ENCODE data around the gene KIAA0408. TPM values are rescaled to one million over a fixed set of nuclear protein-coding genes. Genes with fewer than 3 reads are reported as not detected.

Gene KIAA0408
- total RNA-seq, 2 donors from 2014 or later = 3.5 to 5.1 TPM

DNA sequence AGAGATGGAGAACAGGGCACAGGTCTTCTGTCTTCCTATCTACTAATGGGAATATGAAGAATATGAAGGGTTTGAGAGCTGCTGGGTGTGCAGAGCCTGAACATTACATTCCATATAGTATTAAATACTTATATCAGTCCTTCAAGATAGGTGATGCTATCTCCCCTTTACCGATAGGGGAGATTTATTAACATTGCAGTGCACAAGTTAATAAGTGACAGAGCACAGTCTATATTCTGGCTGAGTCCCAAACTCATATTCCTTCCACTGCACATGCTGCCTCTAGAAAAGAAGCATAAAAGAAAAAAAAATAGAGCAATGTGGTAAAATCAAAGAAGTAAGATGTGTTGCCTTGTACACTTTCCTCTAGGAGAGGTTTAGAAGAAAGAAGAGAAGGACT lies 18.5 kb upstream of the KIAA0408 start:
- DNase-seq = no peak
- Mint-ChIP-seq H3K27me3 (no peaks in the 10 kb centered on the region), H3K4me3 (no peak overlapping the region), H3K4me1 (peaks cover 10% of the 10 kb centered on the region), H3K36me3 (ENCODE audit: low read depth) (peaks cover 23% of the 10 kb centered on the region), H3K27ac (no peak overlapping the region)
- H3K9me3 ChIP-seq (ENCODE audit: control insufficient read depth, low read length, poor library complexity, severe bottlenecking) = no peaks in the 10 kb centered on the region
- no peak for ATAC-seq

DNA sequence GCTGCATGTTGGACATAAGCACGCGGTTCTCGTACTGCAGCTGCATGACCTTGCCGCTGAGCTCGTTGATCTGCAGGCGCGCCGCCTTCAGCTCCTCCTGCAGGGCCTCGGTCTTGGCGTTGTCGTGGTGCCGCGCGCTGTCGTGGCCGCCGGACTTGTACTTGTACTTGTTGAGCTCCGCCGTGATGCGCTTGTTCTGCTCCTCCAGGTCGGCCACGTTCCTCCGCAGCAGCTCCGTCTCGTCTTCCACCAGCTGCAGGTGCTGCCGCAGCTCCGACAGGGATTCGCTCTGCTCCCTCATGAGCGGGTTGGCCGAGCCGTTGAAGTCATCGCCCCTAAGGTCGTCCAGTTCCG lies 16.6 kb upstream of the KIAA0408 start:
- Mint-ChIP-seq H3K4me1 (peaks cover 8% of the 10 kb centered on the region), H3K36me3 (ENCODE audit: low read depth) (peaks cover 17% of the 10 kb centered on the region), H3K27me3 (no peaks in the 10 kb centered on the region), H3K4me3 (peak overlapping the region; percentile 31), H3K27ac (peak overlapping the region; percentile 65)
- DNase-seq (peak in 1 of 3 donors; percentile 11), ATAC-seq (no peak)
- H3K9me3 ChIP-seq (ENCODE audit: control insufficient read depth, low read length, poor library complexity, severe bottlenecking) = no peaks in the 10 kb centered on the region

DNA sequence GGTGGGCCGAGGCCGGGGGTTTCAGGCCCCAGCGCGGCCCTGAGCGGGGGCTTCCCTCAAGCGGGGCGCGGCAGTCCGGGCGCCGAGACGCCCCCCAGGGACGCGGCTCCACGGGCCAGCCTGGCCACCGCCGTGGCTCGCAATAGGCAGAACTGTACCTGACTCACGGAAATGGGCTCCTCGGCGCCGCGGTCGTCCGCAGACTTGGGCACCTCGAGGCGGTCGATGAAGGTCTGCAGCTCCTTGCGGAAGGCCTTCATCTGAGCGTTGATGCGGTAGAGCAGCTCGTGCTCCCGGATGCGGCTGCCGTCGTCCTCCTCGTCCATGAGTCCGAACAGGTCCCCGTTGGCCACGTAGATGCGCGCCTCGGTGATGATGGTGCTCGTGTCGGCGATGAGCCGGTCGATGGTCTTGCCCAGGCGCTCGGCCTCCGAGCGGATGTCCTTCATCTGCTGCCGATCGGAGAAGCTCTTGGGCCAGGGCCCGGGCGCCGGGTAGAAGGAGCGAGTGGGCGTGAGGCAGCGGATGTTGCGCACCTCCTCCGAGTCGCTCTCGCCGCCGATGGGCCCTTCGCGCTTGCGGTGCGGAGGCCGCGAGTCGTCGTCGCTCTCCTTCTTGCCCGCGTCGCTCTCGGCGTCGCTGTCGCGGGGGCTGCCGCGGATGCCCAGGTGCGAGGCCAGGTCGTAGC lies 16.1 kb upstream of the KIAA0408 start:
- DNase-seq (no peak), ATAC-seq (no peak)
- no peaks in the 10 kb centered on the region for H3K9me3 ChIP-seq (ENCODE audit: control insufficient read depth, low read length, poor library complexity, severe bottlenecking)
- Mint-ChIP-seq H3K27ac (no peak overlapping the region), H3K36me3 (ENCODE audit: low read depth) (peaks cover 17% of the 10 kb centered on the region), H3K27me3 (no peaks in the 10 kb centered on the region), H3K4me1 (peaks cover 5% of the 10 kb centered on the region), H3K4me3 (peak overlapping the region; percentile 41)

DNA sequence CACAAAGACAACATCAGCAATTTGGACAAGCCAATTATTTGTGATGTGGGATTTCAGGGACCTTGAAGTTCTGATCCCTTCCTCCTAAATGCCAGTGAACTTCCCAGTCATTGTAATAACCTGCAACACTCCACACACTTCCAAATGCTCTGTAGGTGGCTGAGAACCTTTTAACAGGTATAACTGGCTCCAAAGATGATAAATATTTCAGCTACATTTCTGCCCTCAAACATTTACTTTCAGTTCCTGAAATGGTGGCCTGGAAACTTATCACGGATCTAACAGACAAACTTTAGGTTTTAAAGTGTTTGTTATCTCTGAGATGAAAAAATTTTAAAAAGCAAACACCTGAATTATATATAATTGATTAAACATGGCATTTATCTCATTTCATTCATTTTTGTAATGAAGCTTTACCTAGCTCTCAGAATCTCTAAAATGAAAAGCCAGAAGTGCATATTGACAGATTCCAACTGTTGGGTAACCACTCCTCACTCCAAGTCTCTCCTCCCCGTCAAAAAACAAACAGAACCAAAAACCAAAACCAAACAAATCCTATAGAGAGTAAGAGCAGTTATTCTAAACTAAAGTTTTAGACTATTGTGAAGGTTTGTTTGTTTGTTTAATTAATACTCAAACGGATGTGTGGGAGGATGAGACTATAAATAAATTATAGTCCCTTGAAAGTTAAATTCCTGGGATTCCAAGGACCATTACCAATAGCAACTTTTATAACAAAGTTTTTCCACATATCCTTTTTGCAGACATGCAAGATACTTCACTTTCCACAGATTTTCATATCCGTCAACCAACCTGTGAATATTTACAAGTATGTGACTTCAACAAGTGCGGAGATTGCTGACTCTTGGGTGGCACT lies 12.4 kb upstream of the KIAA0408 start:
- Mint-ChIP-seq H3K36me3 (ENCODE audit: low read depth) (peaks cover 12% of the 10 kb centered on the region), H3K4me3 (no peak overlapping the region)
- DNase-seq = no peak

DNA sequence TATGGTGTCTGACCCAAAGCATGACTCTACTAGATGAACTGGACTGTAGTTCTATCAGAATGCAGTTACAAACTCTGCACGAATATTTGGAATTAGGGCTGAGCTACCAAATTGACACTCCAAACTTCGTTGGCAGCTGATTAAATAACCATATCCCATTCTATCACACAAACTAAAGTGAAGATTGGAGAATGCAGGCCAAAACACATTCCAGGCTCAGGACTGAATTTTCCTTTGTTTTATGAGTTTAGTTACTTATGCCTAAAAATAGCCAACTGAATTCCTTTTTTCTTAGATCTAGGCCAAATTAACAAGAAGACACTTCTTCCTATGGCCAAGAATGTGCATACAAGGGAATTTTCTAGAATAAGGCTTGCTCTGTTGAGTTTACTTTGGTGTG lies 9.7 kb upstream of the KIAA0408 start:
- H3K4me1 Mint-ChIP-seq = peaks cover 2% of the 10 kb centered on the region
- DNase-seq = no peak
- no peak overlapping the region for H3K27ac Mint-ChIP-seq
- H3K4me3 Mint-ChIP-seq = no peak overlapping the region
- ATAC-seq = no peak
- peaks cover 7% of the 10 kb centered on the region for H3K36me3 Mint-ChIP-seq (ENCODE audit: low read depth)
- no peaks in the 10 kb centered on the region for H3K9me3 ChIP-seq (ENCODE audit: control insufficient read depth, low read length, poor library complexity, severe bottlenecking)
- no peaks in the 10 kb centered on the region for H3K27me3 Mint-ChIP-seq

More for the DNA sequence above, 12.4 kb upstream of the KIAA0408 start:
- Mint-ChIP-seq H3K27ac (no peak overlapping the region), H3K27me3 (no peaks in the 10 kb centered on the region), H3K4me1 (peaks cover 2% of the 10 kb centered on the region)
- no peaks in the 10 kb centered on the region for H3K9me3 ChIP-seq (ENCODE audit: control insufficient read depth, low read length, poor library complexity, severe bottlenecking)
- no peak for ATAC-seq

DNA sequence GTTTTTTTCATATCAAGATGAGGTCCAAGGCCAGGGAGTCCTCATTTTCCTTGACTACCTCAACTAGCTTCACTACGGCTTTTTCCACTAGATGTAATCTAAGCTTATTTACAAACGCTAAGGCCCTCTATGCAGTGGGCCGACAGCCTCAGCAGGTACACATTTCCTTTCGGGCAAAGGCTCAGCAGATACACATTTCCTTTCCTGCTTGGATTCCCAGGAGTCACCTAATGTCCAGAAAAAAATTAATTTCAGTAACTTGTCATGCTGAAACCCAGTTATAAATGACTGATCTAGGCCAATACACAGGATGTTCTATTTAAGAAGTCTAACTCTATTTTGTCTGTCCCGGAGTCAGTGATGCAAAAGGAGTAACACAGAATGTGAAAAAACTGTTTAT lies 7.2 kb upstream of the KIAA0408 start:
- ATAC-seq = no peak
- H3K27ac Mint-ChIP-seq = no peak overlapping the region
- H3K4me1 Mint-ChIP-seq = no peaks in the 10 kb centered on the region
- H3K9me3 ChIP-seq (ENCODE audit: control insufficient read depth, low read length, poor library complexity, severe bottlenecking) = no peaks in the 10 kb centered on the region
- no peak for DNase-seq
- H3K36me3 Mint-ChIP-seq (ENCODE audit: low read depth) = peaks cover 2% of the 10 kb centered on the region
- H3K27me3 Mint-ChIP-seq = no peaks in the 10 kb centered on the region
- H3K4me3 Mint-ChIP-seq = no peak overlapping the region

DNA sequence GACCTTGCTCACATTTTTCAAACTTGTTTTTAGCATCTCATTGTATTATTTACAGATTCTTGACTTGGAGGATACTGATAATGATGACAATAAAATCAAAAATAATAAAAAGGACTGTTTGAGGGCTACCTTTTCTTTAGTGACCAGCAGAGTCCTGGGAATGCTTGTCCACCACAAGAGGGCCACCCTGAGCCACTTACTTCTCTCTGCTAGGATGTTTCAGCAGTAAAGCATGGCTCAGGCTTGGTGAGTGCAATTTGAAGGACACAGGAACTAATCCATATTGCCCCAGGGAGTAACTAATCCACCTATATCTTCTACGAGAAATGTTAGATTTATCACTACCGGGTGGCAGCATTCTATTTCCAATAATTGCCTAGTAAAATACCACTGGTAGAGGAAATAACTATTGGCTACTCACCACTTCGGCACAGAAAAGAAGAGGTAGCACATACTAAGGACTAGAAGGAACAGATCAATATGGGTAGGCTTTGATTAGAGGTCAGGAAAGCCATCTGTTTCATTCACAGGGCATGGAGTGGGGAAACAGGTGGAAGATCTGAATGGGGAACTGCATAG lies 5.8 kb upstream of the KIAA0408 start:
- H3K36me3 Mint-ChIP-seq (ENCODE audit: low read depth) = peaks cover under 1% of the 10 kb centered on the region
- H3K27ac Mint-ChIP-seq = no peak overlapping the region
- DNase-seq (peak; percentile 18 to 35 (median 22)), ATAC-seq (peak; percentile 70)
- no peaks in the 10 kb centered on the region for H3K9me3 ChIP-seq (ENCODE audit: control insufficient read depth, low read length, poor library complexity, severe bottlenecking)
- no peak overlapping the region for H3K4me3 Mint-ChIP-seq
- peaks cover 2% of the 10 kb centered on the region for H3K4me1 Mint-ChIP-seq
- H3K27me3 Mint-ChIP-seq = no peaks in the 10 kb centered on the region

DNA sequence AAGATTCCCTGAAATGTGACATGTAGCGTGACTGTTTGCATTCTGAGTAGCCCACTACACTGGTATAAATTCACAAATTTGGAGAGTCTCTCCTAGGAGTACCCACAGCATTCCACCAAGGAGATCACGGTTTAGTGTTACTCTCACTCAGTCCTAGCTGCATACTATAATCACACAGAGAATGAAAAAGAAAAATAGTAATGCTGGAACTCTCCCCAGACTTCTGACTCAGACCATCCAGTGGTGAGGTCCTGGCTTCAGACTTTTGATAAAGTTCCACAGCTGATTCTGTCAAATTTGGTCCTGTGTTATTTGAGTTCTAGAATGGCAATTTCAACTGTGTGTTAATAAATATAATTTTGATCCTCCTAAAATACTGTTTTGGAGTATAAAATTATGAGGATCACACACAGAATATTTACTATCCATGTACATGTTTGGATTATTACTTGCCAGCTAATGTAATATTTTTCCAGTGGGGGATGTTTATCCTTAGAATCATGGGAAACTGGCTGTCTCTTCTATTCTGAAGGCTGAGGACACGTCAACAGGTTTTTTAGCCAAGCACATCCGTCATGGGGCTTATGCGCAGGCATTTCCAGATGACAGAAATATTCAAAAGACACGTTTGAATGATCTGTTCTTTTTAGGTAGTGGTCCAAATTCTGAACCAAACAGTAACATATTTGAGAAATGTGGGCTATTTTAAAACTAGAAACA lies 5.1 kb upstream of the KIAA0408 start:
- no peaks in the 10 kb centered on the region for H3K36me3 Mint-ChIP-seq (ENCODE audit: low read depth)
- no peak for ATAC-seq
- H3K9me3 ChIP-seq (ENCODE audit: control insufficient read depth, low read length, poor library complexity, severe bottlenecking) = no peaks in the 10 kb centered on the region
- H3K4me3 Mint-ChIP-seq = no peak overlapping the region
- DNase-seq = no peak
- H3K4me1 Mint-ChIP-seq = peaks cover 2% of the 10 kb centered on the region
- H3K27me3 Mint-ChIP-seq = no peaks in the 10 kb centered on the region
- no peak overlapping the region for H3K27ac Mint-ChIP-seq

DNA sequence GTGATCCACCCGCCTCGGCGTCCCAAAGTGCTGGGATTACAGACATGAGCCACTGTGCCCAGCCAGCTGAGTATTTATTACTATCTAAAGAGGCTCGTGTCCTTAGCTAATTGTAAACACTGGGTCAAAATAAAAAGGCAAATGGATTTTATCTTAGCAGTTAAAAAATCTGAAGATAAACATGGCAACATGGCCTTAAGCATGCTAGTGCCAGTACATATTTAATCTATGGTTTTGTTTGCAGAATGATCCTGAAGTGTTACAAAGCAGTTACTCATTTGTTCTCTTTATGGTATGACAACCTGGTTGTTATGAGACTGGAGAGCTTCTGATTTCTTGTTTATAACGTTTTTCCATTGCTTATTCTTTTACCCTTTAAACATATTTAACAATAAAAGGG lies 3.9 kb upstream of the KIAA0408 start:
- no peaks in the 10 kb centered on the region for H3K9me3 ChIP-seq (ENCODE audit: control insufficient read depth, low read length, poor library complexity, severe bottlenecking)
- ATAC-seq (no peak), DNase-seq (no peak)
- H3K4me3 Mint-ChIP-seq = no peak overlapping the region
- H3K4me1 Mint-ChIP-seq = peaks cover 2% of the 10 kb centered on the region
- H3K27ac Mint-ChIP-seq = no peak overlapping the region
- no peaks in the 10 kb centered on the region for H3K36me3 Mint-ChIP-seq (ENCODE audit: low read depth)
- H3K27me3 Mint-ChIP-seq = no peaks in the 10 kb centered on the region

DNA sequence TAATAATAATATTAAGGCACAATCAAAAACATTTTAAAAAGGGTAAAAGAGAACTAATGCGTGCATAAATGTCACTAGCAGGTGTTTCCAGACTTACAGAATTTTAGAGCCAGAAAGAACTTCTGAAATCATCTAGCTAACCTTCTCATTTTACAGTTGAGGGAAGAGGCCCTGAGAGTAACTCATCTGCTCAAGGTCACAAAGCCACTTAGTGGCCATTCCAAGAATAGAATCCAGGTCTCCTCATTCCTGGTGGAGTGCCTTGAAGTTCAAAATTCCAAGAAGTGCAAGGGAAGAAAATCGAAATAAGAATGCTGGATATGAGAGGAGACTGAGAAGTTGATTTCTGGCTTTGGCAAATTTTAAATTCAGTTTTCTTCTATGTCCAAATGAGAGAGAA lies 3.2 kb upstream of the KIAA0408 start:
- Mint-ChIP-seq H3K4me3 (no peak overlapping the region), H3K27ac (no peak overlapping the region), H3K36me3 (ENCODE audit: low read depth) (no peaks in the 10 kb centered on the region), H3K4me1 (peaks cover 2% of the 10 kb centered on the region), H3K27me3 (no peaks in the 10 kb centered on the region)
- no peaks in the 10 kb centered on the region for H3K9me3 ChIP-seq (ENCODE audit: control insufficient read depth, low read length, poor library complexity, severe bottlenecking)
- ATAC-seq (no peak), DNase-seq (no peak)

DNA sequence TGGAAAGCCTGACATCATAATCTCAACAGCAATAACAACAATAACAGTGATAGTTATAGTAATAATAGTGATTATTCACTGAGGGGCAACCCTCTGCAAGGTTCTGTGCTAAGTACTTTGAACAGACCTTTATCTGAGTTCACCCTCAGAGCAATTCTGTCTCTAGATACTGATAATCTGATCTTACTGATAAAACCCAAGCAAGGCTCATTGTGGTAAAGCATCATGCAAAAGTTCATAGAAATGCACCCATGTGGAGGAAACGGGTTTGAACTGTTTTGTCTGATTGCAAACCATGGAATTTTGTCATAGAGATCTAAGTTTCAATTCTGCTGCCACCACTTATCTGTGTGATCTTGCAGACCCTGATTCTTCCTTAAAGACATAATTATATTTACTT lies 1.3 kb upstream of the KIAA0408 start:
- ATAC-seq (no peak), DNase-seq (no peak)
- H3K4me1 Mint-ChIP-seq = peaks cover 2% of the 10 kb centered on the region
- no peaks in the 10 kb centered on the region for H3K27me3 Mint-ChIP-seq
- no peaks in the 10 kb centered on the region for H3K36me3 Mint-ChIP-seq (ENCODE audit: low read depth)
- no peak overlapping the region for H3K4me3 Mint-ChIP-seq
- no peaks in the 10 kb centered on the region for H3K9me3 ChIP-seq (ENCODE audit: control insufficient read depth, low read length, poor library complexity, severe bottlenecking)
- H3K27ac Mint-ChIP-seq = no peak overlapping the region

DNA sequence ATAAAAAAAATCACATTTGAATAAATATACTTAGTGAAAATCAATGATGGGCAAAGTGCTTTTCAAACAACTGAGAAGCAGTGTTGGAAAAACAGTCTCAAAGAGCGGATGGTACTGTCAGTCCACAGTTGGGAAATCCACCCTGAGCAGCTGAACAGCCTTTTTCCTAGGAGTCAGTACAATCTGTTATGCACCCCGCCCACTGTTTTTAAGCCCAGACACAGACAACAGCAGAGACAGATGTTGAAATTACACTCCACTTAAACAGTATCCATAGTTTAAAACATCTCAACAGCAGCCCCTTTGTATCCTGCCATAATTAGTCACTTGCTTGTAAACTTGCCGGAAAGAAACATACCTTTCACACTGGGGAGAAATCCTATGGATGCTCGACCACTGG lies 372 bp downstream of the KIAA0408 start:
- Mint-ChIP-seq H3K36me3 (ENCODE audit: low read depth) (peaks cover under 1% of the 10 kb centered on the region), H3K27ac (no peak overlapping the region), H3K4me3 (no peak overlapping the region), H3K4me1 (peaks cover 2% of the 10 kb centered on the region), H3K27me3 (no peaks in the 10 kb centered on the region)
- ATAC-seq (no peak), DNase-seq (no peak)
- H3K9me3 ChIP-seq (ENCODE audit: control insufficient read depth, low read length, poor library complexity, severe bottlenecking) = no peaks in the 10 kb centered on the region

DNA sequence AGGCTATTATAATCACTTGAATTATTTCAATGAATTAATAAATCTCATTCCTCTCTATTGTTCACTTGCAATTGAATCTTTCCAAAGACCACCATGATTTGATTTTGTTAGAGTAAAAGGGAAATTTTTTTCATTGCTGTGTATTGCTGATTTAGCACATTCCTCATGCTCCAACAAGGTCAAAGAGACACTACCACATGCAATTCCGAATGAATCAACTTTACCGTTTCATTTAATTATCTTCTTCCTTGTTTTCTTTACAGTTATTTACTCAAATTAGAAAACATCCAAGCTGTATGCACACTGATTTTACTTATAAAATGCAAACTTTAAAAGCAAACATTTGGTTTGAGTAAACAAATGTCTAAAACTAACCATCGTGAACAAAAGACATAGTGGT lies 967 bp downstream of the KIAA0408 start:
- Mint-ChIP-seq H3K36me3 (ENCODE audit: low read depth) (peaks cover 2% of the 10 kb centered on the region), H3K4me3 (no peak overlapping the region), H3K4me1 (peaks cover 4% of the 10 kb centered on the region), H3K27ac (no peak overlapping the region), H3K27me3 (no peaks in the 10 kb centered on the region)
- no peaks in the 10 kb centered on the region for H3K9me3 ChIP-seq (ENCODE audit: control insufficient read depth, low read length, poor library complexity, severe bottlenecking)
- DNase-seq (no peak), ATAC-seq (no peak)
